OCI-LY1 (cell line): ENCODE results near the gene FCRLA.

Source experiments
- EZH2 ChIP-seq: fragments of 200-600 bp; sonication (generic), shearing (Covaris generic); IDR thresholded peaks from 2 replicates; pipeline ENCODE4 v1.8.0; 2017; ENCODE audit warnings: borderline replicate concordance, mixed run types, mild to moderate bottlenecking, antibody characterized with exemption, low read length, moderate library complexity, mixed read lengths
- TF ChIP-seq, protein P1 (sequence below): fragments of 200-600 bp; sonication (generic), shearing (Covaris generic); IDR thresholded peaks from 2 replicates; pipeline ENCODE4 v1.5.1; 2017; ENCODE audit warnings: mild to moderate bottlenecking, antibody characterized with exemption, low read length, moderate library complexity, mixed read lengths

DNA sequence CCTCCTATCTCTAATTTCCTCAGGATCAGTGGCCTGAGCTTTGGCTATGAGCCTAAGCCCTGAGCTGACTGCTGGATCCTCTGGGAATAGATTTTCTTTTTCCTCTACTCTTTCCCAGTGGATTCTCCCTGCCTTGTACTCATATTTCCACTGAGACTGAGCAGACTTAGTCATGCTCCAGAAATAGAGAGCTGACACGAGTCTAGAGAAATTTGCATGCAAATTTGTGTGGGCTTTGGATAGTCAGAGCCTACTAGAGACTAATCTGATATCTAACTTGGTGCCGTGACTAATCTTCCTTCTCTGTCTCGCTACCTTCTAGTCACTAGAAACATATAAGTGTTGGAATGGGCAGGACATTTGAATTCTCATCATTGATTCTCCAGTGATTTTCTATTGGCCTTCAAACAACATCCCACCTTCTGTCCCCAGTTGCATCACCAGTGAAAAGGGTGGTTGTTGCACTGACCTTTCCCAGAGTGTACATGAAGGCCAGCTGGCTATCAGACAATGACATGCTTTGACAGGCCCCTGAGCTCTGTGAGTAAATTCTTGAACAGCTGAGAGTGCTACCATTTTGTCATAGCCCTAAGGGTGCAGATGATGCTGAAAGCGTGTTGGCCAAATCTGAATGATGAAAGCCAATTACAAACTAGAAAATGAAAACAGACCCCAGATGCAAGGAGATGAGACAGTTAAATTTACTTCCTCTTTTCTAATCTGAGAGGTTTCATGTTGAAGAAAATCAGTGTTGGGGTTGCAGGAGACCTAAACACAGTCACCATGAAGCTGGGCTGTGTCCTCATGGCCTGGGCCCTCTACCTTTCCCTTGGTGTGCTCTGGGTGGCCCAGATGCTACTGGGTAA, at the start of gene FCRLA:
- TF ChIP-seq, protein P1, sequence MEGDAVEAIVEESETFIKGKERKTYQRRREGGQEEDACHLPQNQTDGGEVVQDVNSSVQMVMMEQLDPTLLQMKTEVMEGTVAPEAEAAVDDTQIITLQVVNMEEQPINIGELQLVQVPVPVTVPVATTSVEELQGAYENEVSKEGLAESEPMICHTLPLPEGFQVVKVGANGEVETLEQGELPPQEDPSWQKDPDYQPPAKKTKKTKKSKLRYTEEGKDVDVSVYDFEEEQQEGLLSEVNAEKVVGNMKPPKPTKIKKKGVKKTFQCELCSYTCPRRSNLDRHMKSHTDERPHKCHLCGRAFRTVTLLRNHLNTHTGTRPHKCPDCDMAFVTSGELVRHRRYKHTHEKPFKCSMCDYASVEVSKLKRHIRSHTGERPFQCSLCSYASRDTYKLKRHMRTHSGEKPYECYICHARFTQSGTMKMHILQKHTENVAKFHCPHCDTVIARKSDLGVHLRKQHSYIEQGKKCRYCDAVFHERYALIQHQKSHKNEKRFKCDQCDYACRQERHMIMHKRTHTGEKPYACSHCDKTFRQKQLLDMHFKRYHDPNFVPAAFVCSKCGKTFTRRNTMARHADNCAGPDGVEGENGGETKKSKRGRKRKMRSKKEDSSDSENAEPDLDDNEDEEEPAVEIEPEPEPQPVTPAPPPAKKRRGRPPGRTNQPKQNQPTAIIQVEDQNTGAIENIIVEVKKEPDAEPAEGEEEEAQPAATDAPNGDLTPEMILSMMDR: no peak
- TF ChIP-seq EZH2: no peak
